ENCODE results near the gene ELSPBP1.

GRCh38 chr19:48061401-48062344 is 67.2 kb downstream of the ELSPBP1 start:
- TF ChIP-seq CTCF (IDR thresholded peaks at IDR 0.05; ENCODE audit: insufficient read depth, low read length, poor library complexity, severe bottlenecking) (no peak), EZH2phosphoT487 (conservative IDR thresholded peaks at IDR 0.05; ENCODE audit: low read length) (no peak)

Data from SU-DHL-6 (cell line).